ENCODE results near the gene KIAA1671.

- TF ChIP-seq, protein P1, sequence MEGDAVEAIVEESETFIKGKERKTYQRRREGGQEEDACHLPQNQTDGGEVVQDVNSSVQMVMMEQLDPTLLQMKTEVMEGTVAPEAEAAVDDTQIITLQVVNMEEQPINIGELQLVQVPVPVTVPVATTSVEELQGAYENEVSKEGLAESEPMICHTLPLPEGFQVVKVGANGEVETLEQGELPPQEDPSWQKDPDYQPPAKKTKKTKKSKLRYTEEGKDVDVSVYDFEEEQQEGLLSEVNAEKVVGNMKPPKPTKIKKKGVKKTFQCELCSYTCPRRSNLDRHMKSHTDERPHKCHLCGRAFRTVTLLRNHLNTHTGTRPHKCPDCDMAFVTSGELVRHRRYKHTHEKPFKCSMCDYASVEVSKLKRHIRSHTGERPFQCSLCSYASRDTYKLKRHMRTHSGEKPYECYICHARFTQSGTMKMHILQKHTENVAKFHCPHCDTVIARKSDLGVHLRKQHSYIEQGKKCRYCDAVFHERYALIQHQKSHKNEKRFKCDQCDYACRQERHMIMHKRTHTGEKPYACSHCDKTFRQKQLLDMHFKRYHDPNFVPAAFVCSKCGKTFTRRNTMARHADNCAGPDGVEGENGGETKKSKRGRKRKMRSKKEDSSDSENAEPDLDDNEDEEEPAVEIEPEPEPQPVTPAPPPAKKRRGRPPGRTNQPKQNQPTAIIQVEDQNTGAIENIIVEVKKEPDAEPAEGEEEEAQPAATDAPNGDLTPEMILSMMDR (optimal IDR thresholded peaks at IDR 0.05 in 1 of 3, IDR thresholded peaks at IDR 0.05 in 1 of 3, conservative IDR thresholded peaks at IDR 0.05 in 1 of 3; ENCODE audit: extremely low read depth in 1 of 3, insufficient read depth in 2 of 3, low read length in 3 of 3), result no peak
- no peak for TF ChIP-seq EZH2 (IDR thresholded peaks at IDR 0.05; ENCODE audit: low read length)
Observed at GRCh38 chr22:25094579-25094978, 142.1 kb downstream of the KIAA1671 start.

Data from keratinocyte (primary cell).